GM10266 (cell line): ENCODE measurements around the gene CCNL1.

Experiments used
- DNase-seq: peaks from one replicate; pipeline ENCODE4 v3.0.0; 2012; ENCODE audit errors: extremely low spot score
- TF ChIP-seq, protein P1 (sequence below): IDR thresholded peaks from 2 replicates; pipeline ENCODE4 v1.5.1; 2012; ENCODE audit warnings: mild to moderate bottlenecking, low read depth; ENCODE audit not compliant: control insufficient read depth, insufficient read depth; ENCODE audit errors: missing control alignments

CCNL1 gene

DNA sequence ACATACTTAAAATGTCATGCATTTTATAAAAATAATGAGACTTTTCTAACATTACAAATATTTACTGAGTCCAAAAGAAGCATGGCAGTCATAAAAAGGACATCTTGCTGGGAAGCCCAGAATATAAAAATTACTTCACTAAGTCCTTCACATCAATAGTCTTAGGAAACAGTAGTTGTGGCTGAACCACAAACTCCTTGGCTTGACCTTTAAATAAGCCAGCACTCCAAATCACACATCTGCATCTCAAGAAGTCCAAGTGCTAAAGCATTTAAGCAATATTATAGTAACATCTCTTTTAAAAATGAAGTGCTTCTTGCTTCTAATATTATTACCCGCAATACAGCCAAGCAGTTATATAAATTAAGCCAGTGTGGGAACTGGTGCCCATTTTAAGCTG lies 8.8 kb downstream of the CCNL1 start:
- no peak for DNase-seq
- TF ChIP-seq, protein P1, sequence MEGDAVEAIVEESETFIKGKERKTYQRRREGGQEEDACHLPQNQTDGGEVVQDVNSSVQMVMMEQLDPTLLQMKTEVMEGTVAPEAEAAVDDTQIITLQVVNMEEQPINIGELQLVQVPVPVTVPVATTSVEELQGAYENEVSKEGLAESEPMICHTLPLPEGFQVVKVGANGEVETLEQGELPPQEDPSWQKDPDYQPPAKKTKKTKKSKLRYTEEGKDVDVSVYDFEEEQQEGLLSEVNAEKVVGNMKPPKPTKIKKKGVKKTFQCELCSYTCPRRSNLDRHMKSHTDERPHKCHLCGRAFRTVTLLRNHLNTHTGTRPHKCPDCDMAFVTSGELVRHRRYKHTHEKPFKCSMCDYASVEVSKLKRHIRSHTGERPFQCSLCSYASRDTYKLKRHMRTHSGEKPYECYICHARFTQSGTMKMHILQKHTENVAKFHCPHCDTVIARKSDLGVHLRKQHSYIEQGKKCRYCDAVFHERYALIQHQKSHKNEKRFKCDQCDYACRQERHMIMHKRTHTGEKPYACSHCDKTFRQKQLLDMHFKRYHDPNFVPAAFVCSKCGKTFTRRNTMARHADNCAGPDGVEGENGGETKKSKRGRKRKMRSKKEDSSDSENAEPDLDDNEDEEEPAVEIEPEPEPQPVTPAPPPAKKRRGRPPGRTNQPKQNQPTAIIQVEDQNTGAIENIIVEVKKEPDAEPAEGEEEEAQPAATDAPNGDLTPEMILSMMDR, result no peak

GRCh38 chr3:157149136-157149696 lies 10.7 kb downstream of the CCNL1 start:
- TF ChIP-seq, protein P1, result no peak
- no peak for DNase-seq

- DNase-seq, result no peak
- TF ChIP-seq, protein P1, result no peak
Observed at GRCh38 chr3:157148196-157148889, 11.6 kb downstream of the CCNL1 start.

DNA sequence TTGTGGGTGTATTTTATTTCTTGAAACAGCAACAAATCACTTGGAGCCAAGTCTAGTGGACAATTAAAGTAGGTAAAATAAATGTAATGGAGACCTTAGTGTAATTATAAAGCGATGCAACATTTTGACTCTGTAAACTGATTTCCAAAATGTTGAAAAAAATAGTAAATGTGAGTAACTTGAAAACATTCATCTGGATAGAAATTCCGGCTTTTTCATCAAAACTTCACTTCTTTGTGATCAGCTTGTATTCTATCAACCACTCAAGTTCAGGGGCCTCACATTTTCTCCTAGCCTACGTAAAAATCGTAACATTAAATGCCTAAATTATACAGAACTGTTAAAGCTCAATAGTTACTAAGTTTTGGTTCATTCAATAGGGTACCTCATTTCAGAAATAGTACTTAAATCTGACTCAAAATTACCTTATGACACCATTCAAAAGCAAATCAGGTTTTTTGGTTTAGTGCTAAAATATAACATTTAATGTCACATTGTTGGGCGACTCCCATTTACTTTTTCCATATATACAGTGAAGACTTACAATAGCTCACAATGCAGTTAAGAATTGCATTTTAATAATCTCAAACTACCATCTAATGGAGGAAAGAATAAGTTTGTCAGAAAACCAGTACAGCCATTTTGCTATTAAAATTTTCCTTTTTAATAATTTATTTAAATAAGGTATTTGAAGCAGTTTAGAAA lies 12.7 kb downstream of the CCNL1 start:
- no peak for DNase-seq
- TF ChIP-seq, protein P1, result no peak

GRCh38 chr3:157145606-157146322 lies 14.2 kb downstream of the CCNL1 start:
- no peak for DNase-seq
- TF ChIP-seq, protein P1, result no peak

GRCh38 chr3:157142315-157142714 lies 17.6 kb downstream of the CCNL1 start:
- no peak for DNase-seq

More at GRCh38 chr3:157142315-157142714, 17.6 kb downstream of the CCNL1 start:
- TF ChIP-seq, protein P1, result no peak
